RPMI7951 (cell line): ENCODE measurements around the gene TRMT10B. TPM values are rescaled to one million over a fixed set of nuclear protein-coding genes. Genes with fewer than 3 reads are reported as not detected.

Source experiments
- DNase-seq: peaks from one replicate; pipeline ENCODE4 v3.0.0-alpha.2; 2012; ENCODE audit warnings: low read depth
- total RNA-seq: library from RNA; depleted of rRNA; stranded (reverse); fragments of >200 nt; shearing (Covaris generic); gene quantifications from 2 replicates; pipeline ENCODE4 v1.2.3, GENCODE V29; 2014; rRNA removed

TRMT10B gene, protein sequence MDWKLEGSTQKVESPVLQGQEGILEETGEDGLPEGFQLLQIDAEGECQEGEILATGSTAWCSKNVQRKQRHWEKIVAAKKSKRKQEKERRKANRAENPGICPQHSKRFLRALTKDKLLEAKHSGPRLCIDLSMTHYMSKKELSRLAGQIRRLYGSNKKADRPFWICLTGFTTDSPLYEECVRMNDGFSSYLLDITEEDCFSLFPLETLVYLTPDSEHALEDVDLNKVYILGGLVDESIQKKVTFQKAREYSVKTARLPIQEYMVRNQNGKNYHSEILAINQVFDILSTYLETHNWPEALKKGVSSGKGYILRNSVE
- 1.7 and 2.0 TPM in 2 replicates for total RNA-seq

DNA sequence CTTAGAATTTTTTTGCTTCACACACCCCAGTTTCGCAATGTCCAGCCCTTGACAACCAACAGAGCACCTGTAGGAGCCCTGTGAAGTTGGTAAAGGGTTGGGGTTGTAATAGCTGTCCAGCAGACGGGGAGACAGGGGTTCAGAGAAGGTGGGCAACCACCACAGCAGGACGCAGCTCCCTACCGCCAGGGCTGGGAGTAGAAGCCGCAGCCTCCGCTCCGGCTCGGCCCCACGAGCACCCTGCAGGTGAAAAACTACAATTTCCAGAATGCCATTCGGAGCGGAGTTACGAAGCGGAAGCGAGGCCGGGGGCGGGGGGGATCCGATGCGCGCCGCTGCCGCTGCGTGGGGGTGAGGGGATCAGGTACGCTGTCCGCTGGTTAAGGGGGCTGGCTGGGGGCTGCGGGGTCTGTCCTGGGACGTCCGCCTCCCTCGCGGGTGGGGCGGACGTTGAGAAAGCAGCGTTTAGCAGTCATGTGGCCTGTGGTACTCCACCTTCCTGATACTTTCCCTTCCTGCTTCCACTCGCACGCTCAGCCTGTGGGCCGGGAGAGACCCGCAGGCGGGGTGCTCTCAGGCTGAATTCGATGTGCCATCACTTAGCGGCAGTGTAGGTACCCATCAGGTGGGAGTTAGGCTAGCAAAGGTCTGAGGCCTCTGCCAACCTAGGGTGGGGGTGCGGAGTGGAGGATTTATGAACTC is at the start of gene TRMT10B:
Gene TRMT10B (plus strand): TSS at position 317 of the 702 bp plus-strand sequence. CDS start 8,127 bp downstream, outside the sequence.
- peak; percentile 66 for DNase-seq

DNA sequence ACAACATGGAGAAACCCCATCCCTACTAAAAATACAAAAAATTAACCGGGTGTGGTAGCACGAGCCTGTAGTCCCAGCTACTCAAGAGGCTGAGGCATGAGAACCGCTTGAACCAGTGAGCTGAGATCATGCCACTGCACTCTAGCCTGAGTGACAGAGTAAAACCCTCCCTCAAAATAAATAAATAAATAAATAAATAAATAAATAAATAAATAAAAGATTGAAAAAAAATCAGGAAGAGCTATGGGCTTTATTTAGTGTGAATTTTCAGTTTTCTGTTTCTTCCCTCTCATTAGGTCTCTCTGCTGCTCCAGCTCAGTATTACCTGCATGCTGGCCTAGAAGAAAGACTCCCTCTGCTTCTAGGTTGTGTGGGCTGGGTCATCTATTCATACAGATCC is 47.8 kb upstream of the TRMT10B start:
- DNase-seq, result no peak

DNA sequence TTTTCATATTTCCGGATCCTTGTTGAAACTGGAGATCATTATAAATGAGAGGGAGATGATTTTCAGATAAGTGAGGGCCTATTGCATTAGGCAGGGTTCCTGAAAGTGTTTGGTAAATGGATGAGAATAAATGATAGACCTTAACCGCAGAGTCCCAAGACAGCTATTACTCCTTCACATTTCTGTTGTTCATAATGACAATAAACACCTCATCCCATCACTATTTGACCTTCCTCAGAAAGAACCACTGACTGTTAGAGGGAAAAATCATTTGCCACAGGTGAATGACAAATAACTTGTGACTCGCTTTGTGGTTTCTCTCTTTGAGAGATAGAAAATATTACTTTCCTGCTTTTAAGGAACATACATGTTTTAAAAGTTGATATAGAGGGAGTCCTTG is 47.3 kb upstream of the TRMT10B start:
- DNase-seq, result peak; percentile 2

DNA sequence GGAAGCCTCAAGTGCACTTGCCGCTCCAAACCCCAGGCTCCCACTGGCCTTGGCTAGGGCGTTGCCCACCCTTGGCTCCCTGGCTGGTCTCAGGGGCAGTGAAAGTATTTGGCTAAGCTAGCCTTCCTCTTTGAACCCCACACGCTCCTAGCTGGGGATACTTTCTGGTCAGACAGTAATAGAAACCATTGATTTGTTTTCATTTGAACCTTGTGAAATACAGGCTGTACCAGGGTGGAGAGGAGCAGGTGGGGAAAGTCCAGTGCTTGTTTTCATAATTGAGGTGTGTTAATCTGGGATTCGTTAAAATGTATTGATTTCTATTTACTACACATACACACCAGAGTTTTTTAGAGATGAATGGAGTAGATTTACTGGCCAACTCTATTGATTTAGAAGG is 45.9 kb upstream of the TRMT10B start:
- no peak for DNase-seq

DNA sequence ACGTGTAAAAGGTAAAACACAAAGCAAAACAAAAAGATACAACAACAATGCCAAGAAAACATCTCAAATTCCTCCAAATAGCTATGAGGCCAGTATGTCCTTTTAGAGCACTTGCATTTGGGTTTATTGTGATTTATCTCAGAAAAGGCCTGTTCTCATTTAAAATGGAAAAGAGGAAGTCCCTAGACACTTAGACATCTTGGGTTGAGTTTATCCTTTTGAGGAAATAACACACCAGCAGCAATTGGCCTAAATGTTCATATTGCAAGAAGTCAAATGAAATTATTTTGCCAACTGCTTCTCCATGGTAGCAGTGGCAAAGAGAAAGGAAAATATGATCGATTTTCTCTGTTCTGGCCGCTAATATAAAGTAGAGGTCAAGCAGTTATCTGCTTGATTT is 43.6 kb upstream of the TRMT10B start:
- DNase-seq, result no peak

DNA sequence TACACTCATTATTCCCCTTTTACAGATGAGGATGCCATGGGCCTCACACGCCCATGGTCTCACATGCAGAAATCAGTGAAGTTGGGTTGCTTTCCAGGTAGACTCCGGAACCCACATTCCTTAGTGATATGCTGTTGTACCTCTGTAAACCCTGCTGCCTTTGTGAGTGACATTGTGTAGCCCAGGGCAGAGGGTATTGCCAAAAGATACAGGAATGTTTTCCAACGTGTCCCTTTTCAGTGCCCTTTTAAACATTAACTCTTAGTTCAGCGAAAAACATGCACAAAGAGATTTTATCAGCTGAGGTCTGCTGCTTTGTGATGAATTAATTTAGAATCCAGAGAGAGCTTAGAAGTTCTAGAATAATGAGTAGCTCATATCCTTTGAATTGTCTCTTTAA is 38.3 kb upstream of the TRMT10B start:
- DNase-seq, result no peak

DNA sequence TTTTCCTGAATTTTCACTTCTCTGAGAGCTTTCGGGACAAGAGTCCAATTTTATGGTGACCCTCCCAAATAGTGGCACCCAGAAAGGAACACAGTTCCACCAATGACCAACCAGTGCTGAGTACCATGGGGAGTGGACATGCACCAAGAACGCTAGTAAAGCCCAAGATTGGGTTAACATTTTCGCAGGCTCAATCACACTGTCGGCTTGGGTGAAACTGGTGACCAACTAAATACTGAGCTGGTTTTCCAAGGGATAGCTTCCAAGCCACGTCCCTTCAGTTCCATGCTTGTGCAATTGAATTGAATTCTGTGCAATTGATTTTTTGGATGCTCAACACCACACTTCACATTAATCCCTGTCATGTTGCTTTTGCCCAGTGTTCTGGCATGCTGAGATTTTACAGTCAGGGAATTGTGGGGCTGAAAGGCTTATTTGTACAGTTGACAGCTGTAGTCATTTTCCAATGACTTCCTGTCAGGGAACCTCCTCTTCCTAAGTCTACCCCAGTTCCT is 37.6 kb upstream of the TRMT10B start:
- DNase-seq, result no peak

DNA sequence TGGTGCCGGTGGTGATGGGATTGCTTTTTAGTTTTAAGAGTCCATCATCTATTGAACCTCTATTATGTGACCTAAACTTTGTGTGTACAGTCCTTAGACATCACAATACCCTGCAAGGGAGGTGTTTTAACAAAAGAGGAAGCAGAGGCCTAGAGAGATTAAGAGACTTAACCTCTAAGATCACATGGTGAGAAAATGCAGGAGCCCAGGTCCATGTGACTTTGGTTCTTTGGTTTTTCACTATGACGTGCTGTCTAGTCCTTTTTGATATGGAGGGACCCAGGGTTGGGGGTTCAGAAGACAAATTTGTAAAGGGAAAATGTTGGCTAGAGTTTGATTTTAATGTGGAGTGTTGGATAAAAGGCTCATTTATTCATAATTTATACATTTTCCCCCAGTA is 34.1 kb upstream of the TRMT10B start:
- no peak for DNase-seq

DNA sequence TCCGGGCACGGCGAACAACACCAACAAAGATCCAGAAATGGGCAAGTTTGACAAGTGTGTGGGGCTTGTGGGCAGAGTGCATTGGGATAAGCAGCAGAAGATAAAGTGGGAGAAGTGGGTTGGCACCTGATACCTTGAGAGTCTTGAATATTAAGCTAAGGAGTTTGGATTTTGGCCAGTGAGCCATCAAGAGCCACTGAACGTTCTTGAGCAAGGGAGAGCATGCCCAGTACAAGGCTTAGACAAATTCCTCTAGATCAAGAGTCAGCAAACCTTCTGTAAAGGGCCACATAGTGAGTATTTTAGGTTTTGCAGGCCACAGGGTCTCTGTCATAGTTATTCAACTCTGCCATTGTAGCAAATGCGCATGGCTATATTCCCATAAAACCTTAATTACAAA is 26.6 kb upstream of the TRMT10B start:
- no peak for DNase-seq

DNA sequence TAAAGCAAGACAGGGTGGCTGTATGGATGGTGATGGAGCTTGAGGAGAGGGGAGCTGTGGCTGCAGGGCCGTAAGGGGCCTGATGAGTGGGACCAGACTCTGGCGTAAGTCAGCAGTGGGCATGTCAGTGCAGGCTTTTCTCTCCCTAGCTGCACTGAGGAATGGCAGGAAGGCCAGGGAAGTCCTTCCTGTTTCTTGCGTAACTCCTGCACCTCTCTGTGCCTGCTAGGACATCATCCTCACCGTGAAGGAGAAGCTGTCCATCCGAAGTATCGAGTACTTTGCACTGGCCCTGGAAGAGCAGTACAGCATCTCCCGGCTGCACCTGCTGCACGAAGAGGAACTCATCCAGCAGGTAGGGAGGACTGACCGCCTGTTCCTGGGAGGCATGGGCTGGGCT is 24.1 kb upstream of the TRMT10B start:
- no peak for DNase-seq

DNA sequence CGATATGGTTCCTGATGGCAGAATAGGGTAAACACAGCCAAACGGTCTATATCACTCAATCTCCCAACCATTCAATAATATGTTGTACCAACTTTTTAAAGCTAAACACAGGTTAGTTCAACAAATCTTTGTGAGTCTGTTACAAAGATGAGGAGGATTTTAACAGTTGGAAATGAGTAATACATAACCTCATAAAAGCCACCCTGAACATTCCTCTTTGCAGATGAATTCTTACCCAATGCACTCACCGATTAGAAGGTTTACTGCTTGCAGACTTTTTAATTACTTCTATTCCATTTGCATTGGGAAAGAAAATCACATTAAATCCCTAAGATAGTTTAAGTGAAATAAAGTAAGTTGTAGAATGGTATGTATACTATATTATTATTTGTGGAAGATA is 23.3 kb upstream of the TRMT10B start:
- no peak for DNase-seq

DNA sequence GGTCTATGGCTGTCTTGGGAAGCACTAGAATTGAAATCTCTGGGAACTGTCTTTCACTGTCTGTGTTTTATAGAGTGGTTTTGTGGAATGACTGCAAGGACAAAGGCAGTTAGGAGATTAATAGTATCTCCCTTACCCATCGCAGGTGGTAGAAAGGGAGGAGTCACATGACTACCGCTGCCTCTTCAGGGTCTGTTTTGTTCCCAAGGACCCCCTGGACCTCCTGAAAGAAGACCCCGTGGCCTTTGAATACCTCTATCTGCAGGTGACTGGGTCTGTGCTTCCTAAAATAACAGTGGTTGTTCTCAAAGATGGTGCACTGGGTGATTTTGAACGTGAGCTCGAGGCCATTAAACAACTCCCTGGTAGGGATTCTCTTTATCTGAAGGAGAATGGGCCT is 22.8 kb upstream of the TRMT10B start:
- no peak for DNase-seq

DNA sequence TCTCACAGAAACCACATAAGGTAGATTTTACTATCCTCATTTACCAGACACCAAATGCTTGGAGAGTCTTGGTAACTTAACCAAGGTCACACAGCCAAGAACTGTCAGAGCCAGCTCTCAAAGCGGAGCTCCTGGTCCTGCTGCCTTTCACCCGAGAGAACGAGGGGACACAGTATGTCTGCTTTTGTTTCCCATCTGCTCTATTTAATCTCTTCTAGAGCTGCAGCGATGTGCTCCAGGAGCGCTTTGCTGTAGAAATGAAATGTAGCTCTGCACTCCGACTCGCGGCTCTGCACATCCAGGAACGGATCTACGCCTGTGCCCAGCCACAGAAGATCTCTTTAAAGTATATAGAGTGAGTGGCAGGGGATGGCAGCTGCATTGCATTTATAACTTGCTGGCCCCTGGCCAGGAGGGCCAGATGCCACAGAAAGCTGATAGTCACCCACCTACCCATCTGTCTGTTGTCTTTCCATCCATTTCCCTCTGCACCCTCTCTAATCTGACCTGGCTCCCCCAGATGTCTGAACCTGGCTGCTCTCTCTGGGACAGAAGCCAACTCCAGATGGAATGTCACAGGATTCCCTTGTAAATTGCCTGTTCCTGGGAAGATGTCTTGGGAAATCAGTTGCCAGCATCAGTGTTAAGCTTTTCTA is 21.4 kb upstream of the TRMT10B start:
- DNase-seq, result no peak

DNA sequence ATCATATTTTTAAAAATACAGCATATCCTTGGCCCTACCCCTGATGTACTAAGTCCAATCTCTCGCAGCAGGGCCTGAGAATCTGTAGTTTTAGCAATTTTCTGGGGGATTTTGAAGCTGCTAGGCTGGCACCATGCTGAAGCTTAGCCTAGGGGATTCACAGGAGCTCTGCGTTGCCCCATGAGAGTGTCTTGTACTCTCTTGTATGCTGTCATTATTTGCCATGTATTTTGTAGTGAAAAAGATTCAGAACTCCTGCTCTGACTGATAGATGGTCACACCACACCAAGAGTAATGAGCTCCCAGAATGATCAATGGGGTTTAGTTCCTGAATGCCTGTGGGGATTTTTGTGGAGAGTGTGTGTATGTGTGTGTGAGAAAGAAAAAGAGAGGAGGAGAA is 20.7 kb upstream of the TRMT10B start:
- DNase-seq, result no peak

DNA sequence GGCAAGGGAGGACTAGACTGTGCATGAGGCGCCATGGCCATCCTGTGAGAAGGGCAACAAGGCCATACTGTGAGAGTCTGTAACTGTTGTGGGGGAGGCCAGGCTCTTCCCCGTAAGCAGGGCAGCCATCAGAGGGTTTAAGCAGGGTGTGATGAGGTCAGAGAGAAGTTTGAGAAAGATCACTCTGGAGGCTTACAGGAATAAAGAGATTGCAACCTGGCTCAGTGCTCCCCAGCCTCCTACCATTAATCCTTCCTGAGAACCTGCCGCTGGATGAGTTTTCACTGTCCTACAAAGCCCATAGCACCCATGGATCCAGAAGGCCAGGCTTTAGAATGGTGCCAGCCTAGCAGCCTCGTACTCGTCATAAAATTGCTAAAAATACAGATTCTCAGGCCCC is 14.4 kb upstream of the TRMT10B start:
- DNase-seq, result no peak

DNA sequence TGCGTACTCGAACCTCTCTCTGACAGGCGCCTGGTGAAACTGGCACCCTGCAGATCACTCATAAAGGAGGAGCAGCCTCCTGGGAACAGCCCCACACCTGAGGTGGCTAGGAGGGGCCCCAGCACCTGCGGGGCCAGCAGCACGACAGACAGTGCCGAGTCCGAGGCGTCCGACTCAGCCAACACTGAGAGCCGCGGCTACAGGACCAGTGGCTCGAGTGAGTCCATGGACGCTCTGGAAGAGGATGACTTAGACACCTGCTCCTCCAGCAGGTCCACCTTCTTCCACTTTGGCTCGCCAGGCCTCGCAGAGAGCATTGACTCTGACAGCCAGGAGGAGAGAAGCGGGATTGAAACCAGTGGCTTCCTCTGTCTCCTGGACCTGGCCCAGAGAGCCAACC is 13.5 kb upstream of the TRMT10B start:
- no peak for DNase-seq

DNA sequence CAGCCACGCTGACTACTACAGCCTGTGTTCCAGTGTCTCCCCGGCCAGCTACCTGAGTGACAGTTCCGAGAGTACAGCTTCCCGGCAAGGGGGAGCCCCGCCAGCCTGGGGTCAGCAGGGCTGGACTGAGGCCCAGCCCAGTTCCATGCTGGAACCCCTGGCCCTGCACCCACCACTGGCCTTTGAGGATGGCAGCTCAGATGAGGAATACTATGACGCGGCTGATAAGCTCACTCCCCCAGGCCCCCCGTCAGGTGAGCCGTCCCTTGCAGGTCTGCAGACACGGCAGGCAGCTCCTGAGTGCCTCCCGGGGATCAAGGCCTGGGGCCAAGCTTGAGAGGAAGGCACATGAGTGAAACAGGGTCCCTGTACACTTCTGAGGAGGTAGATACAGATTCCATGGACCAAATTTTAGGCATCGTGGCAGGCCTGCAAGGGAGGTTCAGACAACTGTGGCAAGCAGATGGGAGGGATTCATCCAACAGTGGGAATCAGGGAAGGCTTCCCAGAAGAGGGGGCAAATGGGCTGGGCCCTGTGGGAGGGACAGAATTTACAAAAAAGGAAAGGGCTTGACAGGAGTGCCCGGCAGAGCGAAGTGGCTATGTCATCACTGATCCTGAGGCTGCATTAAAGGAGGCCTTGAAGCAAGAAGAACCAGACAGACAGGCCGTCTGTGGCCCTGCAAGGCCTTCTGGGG is 12.8 kb upstream of the TRMT10B start:
- no peak for DNase-seq

DNA sequence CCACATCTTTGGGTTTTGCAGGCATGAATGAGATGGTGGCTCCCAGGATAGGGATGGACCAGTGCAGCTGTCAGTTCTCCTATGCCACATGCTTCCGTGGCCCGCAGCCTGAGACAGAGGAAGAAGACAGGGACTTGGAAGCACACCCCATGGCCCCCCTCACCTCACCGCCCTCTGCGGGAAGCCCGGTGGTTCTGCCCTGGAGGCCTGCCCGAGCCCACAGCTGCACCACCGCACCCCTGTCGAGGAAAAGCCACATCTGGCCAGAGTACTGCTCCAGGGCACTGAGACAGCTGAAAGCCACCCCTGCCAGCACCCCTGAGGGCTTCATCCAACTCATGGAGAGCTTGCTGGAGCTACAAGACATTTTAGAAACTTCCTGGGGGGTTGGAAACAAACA is 7.6 kb upstream of the TRMT10B start:
- DNase-seq, result peak; percentile 51

DNA sequence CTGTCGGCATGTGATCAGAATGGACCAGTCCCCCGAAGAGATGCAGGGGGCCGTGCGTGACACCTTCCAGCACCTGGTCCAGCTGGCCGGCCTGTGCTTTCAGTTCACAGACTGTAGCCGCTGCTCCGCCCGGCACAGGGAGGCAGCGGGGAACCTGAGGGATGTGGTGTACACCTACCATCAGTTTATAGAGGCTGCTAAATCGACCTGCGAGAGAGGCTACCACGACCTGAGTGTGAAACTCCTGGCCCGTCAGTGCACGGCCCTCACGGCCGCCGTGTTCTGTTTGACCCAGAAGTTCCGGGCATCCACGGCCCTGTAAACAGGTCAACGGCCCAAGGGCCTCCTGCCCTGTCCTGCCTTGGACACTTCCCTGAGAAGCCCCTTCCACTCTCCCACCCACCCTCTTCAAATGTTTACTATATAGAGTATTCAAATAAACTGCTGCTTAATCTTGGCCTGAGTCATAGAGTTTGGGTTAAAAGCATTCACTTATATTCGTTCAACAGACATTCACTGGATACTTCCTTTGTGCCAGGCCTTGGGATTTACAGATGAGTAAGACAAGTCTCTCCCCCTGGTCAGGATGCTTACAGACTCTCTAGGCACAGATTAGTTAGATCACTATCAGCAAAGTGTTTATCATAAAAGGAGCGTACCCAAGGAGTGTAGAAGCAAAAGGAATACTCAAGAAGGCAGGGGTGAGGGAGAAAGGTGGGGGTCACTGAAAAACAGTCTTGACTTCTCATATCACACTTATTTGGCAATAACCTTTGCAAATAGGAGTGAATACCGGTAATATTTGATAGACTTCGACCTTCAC is 6.9 kb upstream of the TRMT10B start:
- DNase-seq, result peak; percentile 29

DNA sequence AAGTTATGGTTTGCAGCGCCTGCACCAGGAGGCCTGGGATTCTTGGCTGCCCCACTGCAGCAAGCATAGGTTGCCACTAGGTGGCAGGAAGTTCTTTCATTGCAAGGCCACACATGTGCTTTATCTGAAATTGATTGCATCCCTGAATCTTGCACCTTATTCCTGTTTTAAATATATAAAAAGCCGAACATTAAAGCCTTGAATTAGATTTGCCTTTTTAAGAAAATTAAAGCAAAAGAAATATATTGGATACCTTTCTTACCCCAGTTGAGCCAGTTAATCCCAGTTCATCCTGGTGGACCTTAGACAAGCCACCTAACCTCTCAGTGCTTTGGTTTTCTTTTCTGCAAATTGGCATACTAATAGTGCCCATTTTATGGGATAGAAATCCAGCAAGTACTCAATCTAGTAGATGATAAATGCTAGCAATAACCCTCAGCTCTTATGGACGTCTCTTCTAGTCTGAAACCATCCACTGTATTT is 6.3 kb upstream of the TRMT10B start:
- peak; percentile 54 for DNase-seq

DNA sequence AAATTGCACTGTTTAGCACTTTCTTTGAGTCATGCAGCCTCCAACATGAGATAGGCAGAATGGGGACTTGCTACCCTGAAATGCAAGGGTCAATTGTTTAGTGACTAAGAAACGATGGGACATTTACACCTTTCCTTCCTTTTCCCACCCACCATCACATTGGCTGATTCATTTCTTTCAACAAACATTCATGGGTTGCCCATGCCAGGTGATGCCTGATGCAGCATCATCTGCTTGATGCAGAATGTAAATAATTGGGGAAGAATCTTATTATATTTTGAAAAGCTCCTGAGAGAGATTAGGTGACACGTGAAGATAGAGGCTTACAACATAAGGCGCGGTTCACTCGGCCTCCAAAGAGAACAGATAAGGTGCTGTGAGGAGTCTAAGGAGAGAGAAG is 4.5 kb upstream of the TRMT10B start:
- no peak for DNase-seq
